Pons (tissue), 1 donor: ENCODE measurements around the gene PRSS53.
A peak's percentile ranks its signal among the peaks of the same experiment; 100 is the strongest.

Experiments
- DNase-seq: peaks from one replicate; pipeline ENCODE4 v3.0.0-alpha.2; 2016; ENCODE audit warnings: low spot score

PRSS53 gene

DNA sequence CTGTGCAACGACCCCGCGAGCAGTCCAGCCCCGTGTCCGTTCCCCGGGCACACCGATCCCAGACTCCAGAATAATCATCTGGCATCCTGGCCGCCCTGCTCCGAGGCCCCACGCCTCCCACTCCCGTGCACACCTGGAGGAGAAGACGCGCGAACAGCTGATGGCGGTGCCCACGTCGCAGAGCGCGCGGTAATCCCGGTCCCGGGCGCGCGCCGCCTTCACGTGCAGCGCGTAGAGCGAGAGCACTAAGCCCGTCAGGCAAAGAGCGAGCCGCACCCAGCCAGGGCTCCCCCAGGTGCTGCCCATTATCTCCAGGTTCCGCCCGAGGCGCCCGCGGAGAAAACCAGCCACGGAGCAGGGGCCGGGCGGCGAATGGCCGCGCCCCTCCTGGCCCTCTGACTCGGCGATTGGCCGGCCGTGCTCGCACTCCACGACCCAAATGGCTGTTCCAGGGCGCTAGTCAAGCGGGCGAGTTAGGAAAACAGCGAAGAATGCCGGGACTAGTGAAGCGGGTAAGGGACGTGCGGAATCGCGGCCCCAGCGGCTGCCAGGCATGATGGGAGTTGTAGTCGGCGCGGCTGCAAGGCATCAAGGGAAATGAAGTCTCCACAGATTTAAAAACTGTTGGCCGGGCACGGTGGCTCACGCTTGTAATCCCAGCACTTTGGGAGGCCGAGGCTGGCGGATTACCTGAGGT lies 5.8 kb upstream of the PRSS53 start, which contains the start of gene VKORC1:
VKORC1 (minus strand) TSS at position 374 of the 697 bp plus-strand sequence; CDS start at position 306, 68 bp downstream.
- peak; percentile 96 for DNase-seq

DNA sequence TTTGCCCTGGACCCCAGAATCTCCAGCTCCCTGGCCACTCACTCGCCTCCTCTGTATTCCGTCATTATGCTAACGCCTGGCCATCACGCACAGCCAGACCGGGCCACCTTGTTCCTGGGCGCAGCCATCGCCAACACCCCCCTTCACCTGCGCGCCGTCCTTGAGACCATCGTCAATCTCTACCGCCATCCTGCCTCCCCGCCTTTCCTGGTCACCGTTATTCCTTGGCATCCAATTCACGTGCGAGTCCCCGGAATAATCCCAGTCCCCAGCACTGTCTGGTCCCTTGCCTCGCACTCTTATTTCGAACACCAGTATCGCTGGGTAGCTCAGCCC lies 5.3 kb upstream of the PRSS53 start:
- DNase-seq: no peak

DNA sequence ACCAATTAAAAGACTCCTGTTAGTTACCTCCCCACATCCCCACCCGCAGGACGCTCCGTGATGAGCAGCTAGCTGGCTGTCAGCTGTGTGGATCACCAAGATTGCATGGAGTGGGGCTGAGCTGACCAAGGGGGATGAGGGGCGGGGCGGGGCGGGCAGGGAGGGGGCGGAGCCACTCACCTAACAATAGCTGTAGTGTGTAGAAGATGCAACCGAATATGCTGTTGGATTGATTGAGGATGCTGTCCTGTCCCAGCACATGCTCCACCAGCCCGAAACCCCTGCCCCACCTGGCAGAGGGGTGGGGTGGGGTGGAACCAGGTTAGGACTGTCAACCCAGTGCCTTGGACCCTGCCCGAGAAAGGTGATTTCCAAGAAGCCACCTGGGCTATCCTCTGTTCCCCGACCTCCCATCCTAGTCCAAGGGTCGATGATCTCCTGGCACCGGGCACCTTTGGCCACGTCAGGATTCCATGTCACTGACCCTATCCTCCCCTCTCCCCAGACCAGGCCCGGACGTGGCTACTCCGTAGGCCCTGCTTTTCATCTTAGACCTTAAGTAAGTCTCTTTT lies 4.5 kb upstream of the PRSS53 start:
- peak; percentile 72 for DNase-seq

DNA sequence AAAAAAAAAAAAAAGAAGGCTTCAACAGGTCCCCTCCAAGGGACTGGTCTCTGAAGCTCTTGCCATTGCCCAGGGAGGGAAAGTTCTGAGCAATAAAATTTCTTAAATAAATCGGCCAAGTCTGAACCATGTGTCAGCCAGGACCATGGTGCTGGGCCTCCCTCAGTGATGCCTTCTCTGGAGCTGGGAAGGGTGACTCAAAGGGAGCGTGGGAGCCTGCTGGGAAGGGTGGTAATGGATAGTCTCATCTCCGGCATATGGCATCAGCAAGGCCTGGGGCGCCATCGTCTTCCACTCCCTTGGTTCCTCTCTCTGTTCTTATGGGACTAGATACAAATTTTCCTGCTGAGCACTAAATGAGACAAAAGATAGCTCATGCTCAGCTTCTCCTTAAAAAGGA lies 3.6 kb upstream of the PRSS53 start:
- DNase-seq: no peak

GRCh38 chr16:31090540-31090939 lies 1.8 kb upstream of the PRSS53 start:
- no peak for DNase-seq

- no peak for DNase-seq
Measured at GRCh38 chr16:31089199-31089598, 456 bp upstream of the PRSS53 start.

DNA sequence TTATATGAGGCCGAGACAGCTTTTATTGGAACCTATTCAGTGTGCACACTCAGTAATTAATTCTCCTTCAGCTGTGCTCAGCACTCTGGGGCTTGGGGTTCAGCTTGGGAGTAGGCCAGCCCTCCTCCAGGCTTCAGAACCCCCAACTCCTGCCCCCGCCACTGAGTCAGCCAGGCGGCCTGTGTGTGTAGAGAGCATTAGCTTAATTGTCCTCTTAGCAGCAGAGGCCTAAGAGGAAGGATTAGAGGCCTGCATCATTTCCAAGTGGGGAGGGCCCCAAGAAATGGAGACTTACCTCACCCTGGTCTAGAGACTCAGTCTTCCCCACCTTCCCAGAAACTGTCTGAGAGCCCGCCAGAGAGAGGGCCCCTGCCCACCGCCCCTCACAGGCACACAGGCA lies 772 bp downstream of the PRSS53 start:
- DNase-seq: no peak

DNA sequence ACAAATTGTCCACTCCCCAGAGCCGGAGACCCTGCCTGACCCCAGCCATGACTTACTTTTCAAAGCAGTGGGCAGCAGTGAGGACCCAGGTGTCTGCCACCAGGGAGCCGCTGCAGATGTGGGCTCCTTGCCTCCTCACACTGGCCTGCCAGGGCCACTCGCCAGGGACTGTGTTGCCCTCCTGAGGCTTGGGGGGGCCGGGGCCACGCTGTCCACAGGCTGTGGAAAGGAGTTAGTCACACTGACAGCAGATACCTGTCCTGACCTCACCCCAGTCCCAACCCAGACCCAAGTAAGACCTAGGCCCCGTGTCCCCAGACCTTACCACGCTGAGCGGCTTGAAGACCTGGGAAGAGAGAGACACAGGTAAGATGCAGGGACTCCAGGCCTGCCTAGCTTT lies 1.3 kb downstream of the PRSS53 start:
- no peak for DNase-seq

- DNase-seq: no peak
Measured at GRCh38 chr16:31086629-31086906, 2.2 kb downstream of the PRSS53 start.

GRCh38 chr16:31085873-31086628 lies 2.7 kb downstream of the PRSS53 start:
- DNase-seq: no peak

GRCh38 chr16:31085411-31085810 lies 3.3 kb downstream of the PRSS53 start:
- DNase-seq: no peak

- no peak for DNase-seq
Measured at GRCh38 chr16:31084584-31085302, 4.0 kb downstream of the PRSS53 start.

- DNase-seq: no peak
Measured at GRCh38 chr16:31083981-31084380, 4.8 kb downstream of the PRSS53 start.

GRCh38 chr16:31083556-31083955 lies 5.2 kb downstream of the PRSS53 start:
- no peak for DNase-seq

- DNase-seq: no peak
Measured at GRCh38 chr16:31083081-31083480, 5.7 kb downstream of the PRSS53 start.

DNA sequence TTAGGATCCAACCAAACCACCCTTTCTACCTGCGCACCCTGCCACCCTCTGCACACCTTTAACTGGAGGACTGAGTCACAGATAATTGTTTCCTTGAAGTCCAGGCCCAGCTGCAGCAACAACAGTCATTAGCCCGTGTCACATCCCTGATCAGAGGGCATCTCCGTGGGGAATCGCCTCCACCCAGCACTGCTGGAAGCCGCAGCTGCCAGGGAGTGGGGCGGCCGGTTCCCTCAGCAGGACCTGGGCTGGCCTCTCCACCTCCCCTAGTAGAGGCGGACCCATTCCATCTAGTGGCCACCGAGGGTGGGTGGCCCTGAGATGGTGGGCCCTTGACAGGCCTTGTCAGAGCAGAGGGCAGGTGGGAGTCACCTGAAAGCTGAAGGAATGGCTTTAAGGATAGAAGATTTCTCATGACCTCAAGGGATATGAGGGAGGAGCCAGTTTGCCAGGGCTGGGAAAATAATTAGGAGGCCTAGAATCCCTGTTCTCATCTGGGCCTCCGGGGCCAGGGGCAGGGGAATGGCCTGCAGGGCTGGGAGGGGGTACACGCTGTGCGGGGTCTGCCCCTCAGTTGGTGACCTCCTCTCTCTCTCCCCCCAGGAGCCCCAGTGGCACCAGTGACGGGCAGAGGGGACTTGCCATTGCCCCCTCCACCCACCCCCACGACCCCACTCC lies 6.2 kb downstream of the PRSS53 start:
- DNase-seq: no peak

DNA sequence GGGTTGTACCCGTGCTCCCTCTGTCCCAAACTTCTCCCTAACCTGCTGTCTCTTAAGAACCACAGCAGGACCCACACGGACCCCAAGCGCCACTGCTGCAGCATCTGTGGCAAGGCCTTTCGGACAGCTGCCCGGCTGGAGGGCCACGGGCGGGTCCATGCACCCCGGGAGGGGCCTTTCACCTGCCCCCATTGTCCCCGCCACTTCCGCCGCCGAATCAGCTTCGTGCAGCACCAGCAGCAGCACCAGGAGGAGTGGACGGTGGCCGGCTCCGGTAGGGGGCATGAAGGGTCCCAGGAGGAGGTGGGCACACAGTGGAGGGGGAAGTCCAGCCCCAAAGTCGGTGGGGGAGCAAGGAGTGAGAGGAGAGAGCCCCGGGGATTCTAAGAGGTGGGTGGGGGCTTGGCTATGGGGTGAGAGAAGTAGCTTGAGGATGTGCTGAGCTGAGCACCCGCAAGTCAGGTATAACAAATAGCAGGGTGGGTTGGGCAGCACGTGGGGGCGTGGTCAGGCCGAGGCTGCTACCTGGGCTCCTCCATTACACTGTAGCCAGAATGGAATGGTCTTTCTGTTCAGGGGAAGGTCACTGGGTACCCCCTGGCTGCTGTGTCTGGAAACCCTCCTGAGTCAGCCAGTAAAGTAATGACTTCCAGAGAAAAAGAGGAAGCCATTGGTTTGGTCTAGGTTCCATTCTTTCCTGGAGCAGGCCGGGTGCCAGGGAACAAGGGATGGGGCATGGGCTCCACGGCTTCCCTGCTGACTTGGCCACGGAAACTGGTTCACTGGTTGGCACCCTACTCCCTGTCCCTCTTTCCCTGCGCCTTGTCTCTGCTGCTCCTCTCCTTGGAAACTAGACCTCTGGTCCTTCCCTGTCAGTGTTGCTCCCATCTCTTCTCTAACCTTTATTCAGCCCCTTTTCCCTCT lies 7.1 kb downstream of the PRSS53 start:
- peak; percentile 31 for DNase-seq

DNA sequence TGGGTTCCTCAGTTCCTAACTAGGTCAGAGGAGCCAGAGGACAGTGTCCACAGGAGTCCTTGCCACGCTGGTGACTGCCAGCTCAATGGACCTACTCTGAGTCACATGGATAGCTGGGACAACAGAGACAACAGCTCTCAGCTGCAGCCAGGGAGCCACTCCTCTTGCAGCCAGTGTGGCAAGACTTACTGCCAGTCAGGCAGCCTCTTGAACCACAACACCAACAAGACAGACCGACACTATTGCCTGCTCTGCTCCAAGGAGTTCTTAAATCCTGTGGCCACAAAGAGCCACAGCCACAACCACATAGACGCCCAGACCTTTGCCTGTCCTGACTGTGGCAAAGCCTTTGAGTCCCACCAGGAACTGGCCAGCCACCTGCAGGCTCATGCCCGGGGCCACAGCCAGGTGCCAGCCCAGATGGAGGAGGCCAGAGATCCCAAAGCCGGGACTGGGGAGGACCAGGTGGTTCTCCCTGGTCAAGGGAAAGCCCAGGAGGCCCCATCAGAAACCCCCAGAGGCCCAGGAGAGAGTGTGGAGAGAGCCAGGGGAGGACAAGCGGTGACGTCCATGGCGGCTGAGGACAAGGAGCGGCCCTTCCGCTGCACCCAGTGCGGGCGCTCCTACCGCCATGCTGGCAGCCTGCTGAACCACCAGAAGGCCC lies 7.9 kb downstream of the PRSS53 start:
- DNase-seq: no peak

DNA sequence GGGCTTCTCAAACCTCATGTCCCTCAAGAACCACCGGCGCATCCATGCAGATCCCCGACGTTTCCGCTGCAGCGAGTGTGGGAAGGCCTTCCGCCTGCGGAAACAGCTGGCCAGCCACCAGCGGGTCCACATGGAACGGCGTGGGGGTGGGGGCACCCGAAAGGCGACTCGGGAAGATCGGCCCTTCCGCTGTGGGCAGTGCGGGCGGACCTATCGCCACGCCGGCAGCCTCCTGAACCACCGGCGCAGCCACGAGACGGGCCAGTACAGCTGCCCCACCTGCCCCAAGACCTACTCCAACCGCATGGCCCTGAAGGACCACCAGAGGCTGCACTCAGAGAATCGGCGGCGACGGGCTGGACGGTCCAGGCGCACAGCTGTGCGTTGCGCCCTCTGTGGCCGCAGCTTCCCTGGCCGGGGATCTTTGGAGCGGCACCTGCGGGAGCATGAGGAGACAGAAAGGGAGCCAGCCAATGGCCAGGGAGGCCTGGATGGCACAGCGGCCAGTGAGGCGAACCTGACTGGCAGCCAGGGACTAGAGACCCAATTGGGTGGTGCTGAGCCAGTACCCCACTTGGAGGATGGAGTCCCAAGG lies 8.6 kb downstream of the PRSS53 start:
- DNase-seq: no peak

- no peak for DNase-seq
Measured at GRCh38 chr16:31079342-31079944, 9.3 kb downstream of the PRSS53 start.
